BE2C (cell line): Measurements from ENCODE around the gene ATP11A.

Experiments used
- DNase-seq: peaks from one replicate; pipeline ENCODE4 v3.0.0-alpha.2; 2020
- H3K27me3 ChIP-seq: fragments of 250-450 bp; sonication (Bioruptor Pico); 2 replicates; pipeline ENCODE4 v1.5.1; 2020; ENCODE audit warnings: mild to moderate bottlenecking
- H3K36me3 ChIP-seq: fragments of 250-450 bp; sonication (Bioruptor Pico); 2 replicates; pipeline ENCODE4 v1.5.1; 2020; ENCODE audit warnings: mild to moderate bottlenecking
- H3K4me1 ChIP-seq: fragments of 250-450 bp; sonication (Bioruptor Pico); 2 replicates; pipeline ENCODE4 v1.5.1; 2020
- H3K4me3 ChIP-seq: 2 replicates; pipeline ENCODE4 v1.5.1; 2011; ENCODE audit warnings: low read depth, low read length
- H3K9me3 ChIP-seq: fragments of 250-450 bp; sonication (Bioruptor Pico); 2 replicates; pipeline ENCODE4 v1.5.1; 2020
- CTCF ChIP-seq: IDR thresholded peaks from 2 replicates; pipeline ENCODE4 v1.5.1; 2012; ENCODE audit warnings: mild to moderate bottlenecking, low read depth, low read length

Gene ATP11A

DNA sequence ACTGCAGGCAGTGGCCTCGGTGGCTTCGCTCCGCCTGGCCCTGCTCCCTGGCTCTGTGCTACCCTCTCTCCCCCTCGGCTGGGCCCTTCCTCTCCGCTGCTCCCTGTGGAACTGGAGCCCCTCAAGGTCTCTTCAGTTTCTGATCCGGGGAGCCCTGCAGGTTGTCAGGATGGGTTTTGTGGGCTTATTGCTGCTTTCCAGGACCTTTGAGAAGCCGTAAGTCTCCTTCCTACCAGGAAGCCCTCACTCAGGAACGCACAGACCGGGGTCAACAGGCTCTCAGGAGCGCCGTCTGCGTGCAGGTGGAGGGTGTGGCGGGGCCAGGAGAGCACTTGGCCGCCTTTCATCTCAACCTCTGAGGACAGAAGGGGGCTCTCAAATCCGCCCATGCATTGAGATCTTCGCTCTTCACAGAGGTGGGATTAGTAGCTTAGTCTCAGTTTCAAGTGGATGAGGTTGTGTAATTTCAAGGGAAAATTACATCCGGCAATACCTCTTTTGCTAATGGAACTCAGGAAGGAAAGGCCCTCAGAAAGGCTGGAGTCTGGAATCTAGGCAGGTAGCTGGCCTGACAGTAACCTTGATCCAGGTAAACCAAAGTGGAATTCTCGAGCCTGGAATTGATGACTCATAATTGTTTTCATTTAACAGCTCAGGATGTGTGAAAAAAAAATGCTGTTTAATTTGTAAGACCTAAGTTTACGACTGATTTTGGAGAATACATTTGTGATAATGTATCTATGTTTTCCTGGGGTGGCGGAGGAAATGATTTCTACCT, 102.0 kb downstream of the ATP11A start:
- Histone ChIP-seq H3K36me3 (no peaks in the 10 kb centered on the region), H3K4me3 (no peak overlapping the region), H3K9me3 (no peaks in the 10 kb centered on the region), H3K4me1 (no peaks in the 10 kb centered on the region), H3K27me3 (no peaks in the 10 kb centered on the region)
- TF ChIP-seq CTCF: no peak
- DNase-seq: no peak

DNA sequence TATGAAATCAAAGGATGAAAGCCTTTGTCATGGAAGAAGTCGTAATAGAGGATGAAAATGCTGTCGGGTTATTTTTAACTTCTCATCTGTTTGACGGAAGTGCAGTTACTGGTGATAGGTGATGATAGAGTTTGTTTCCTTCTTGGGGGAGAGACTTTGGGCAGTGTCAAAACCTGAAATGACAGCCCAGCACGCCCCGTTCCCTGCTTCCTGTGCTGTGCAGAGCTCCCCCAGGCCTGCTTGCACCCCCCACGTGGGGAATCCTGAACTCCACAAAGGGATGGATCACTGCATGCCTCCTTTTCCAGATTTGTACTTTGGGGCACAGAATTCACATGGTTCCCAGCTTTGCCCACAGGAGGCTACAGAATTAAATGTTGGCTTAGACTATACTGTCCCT, 102.7 kb downstream of the ATP11A start:
- Histone ChIP-seq H3K36me3 (no peaks in the 10 kb centered on the region), H3K4me1 (no peaks in the 10 kb centered on the region), H3K9me3 (no peaks in the 10 kb centered on the region), H3K27me3 (no peaks in the 10 kb centered on the region), H3K4me3 (no peak overlapping the region)
- no peak for TF ChIP-seq CTCF
- DNase-seq: no peak

DNA sequence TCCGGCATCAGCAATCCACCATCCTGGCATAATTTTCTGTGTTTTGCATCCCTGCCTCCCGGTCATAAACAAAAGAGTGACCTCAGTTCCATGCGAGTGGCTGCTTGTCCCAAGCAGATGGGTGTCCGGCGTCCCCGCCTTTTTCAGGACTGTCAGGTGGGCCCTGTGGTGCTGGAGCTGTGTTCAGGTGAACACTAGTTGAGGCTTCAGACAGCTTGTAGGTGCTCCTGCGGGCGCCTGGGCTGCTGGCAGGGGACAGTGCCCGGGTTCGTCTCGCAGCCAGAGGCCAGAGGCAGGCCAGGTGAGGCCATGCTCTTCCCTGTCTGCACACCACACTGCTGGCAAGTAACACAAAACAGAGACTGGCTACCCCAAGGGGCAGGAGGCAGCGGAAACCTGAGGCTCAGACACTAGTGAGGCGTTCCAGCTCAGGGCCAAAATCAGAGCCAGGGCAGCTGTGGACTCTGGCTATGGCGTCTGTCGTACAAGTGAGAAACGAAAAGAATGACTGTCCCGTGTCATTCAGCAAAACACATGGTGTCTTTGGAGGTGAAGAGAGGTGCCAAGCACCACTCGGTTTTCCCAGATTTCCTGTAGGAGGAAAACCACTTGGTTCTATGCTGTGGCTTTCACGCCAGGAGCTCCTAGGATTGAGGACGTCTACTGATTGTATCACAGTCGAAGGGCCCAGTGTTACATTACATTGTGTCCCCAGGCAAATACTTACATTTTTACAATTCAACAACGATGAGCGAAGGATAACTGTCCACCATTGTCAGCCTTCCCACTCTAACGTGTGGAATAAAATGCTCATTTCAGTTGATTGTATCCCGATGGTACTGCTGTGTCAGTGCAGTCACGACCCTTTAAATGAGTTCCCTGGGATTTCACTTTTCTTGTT, 104.0 kb downstream of the ATP11A start:
- Histone ChIP-seq H3K36me3 (no peaks in the 10 kb centered on the region), H3K27me3 (no peaks in the 10 kb centered on the region), H3K4me1 (no peaks in the 10 kb centered on the region), H3K4me3 (no peak overlapping the region), H3K9me3 (no peaks in the 10 kb centered on the region)
- TF ChIP-seq CTCF: no peak
- DNase-seq: no peak

GRCh38 chr13:112795277-112795676, 105.4 kb downstream of the ATP11A start:
- H3K27me3 ChIP-seq: no peaks in the 10 kb centered on the region
- DNase-seq: no peak
- H3K4me3 ChIP-seq: no peak overlapping the region
- no peaks in the 10 kb centered on the region for H3K4me1 ChIP-seq
- no peaks in the 10 kb centered on the region for H3K9me3 ChIP-seq
- no peaks in the 10 kb centered on the region for H3K36me3 ChIP-seq
- TF ChIP-seq CTCF: no peak

- Histone ChIP-seq H3K27me3 (no peaks in the 10 kb centered on the region), H3K9me3 (no peaks in the 10 kb centered on the region), H3K36me3 (no peaks in the 10 kb centered on the region), H3K4me3 (no peak overlapping the region), H3K4me1 (no peaks in the 10 kb centered on the region)
- TF ChIP-seq CTCF: no peak
- no peak for DNase-seq
Observed at GRCh38 chr13:112796190-112796915, 106.5 kb downstream of the ATP11A start.
